Measurements from ENCODE around the gene CDH15.

- no peak for TF ChIP-seq CTCF (IDR thresholded peaks at IDR 0.05; ENCODE audit: borderline replicate concordance, extremely low read depth, low read length, poor library complexity, severe bottlenecking)
- TF ChIP-seq EZH2 (IDR thresholded peaks at IDR 0.05; ENCODE audit: borderline replicate concordance, low read depth, low read length, severe bottlenecking): no peak
Measured at GRCh38 chr16:89137666-89138512, 33.7 kb upstream of the CDH15 start.
